Ureter (tissue), 1 donor: ENCODE measurements around the gene KCNA2. TPM values are rescaled to one million over a fixed set of nuclear protein-coding genes. Genes with fewer than 3 reads are reported as not detected.
A peak's percentile ranks its signal among the peaks of the same experiment; 100 is the strongest.

Experiments
- DNase-seq: peaks from one replicate; pipeline ENCODE4 v3.0.0-alpha.2; 2020; ENCODE audit warnings: low spot score
- total RNA-seq: library from RNA; stranded (reverse); gene quantifications from one replicate; pipeline ENCODE4 v1.2.4, GENCODE V29; 2023
- donor health status: DM: yes; HTN: yes; CAD: no.

The KCNA2 gene
- total RNA-seq, 1 donor from 2014 or later = 2.6 TPM

GRCh38 chr1:110566836-110567235, 39.3 kb downstream of the KCNA2 start:
- no peak for DNase-seq

- no peak for DNase-seq
Observed at GRCh38 chr1:110565565-110565964, 40.6 kb downstream of the KCNA2 start.

GRCh38 chr1:110563089-110563488, 43.1 kb downstream of the KCNA2 start:
- no peak for DNase-seq

- no peak for DNase-seq
Observed at GRCh38 chr1:110561596-110561995, 44.6 kb downstream of the KCNA2 start.

- DNase-seq = no peak
Observed at GRCh38 chr1:110559157-110559556, 47.0 kb downstream of the KCNA2 start.

- no peak for DNase-seq
Observed at GRCh38 chr1:110557481-110557880, 48.7 kb downstream of the KCNA2 start.

- no peak for DNase-seq
Observed at GRCh38 chr1:110556471-110556807, 49.7 kb downstream of the KCNA2 start.

GRCh38 chr1:110555807-110556470, 50.2 kb downstream of the KCNA2 start:
- peak; percentile 66 for DNase-seq

GRCh38 chr1:110554871-110555801, 51.0 kb downstream of the KCNA2 start:
- DNase-seq = no peak

- DNase-seq = no peak
Observed at GRCh38 chr1:110551278-110551809, 54.8 kb downstream of the KCNA2 start.

GRCh38 chr1:110549831-110550230, 56.3 kb downstream of the KCNA2 start:
- DNase-seq = no peak

GRCh38 chr1:110548381-110548780, 57.8 kb downstream of the KCNA2 start:
- no peak for DNase-seq

- no peak for DNase-seq
Observed at GRCh38 chr1:110547017-110547416, 59.1 kb downstream of the KCNA2 start.

GRCh38 chr1:110545492-110545891, 60.7 kb downstream of the KCNA2 start:
- DNase-seq = no peak

GRCh38 chr1:110544753-110545152, 61.4 kb downstream of the KCNA2 start:
- DNase-seq = no peak

Other genes starting within 250 kb of the KCNA2 start
- gene SLC16A4, start 215.3 kb downstream of the KCNA2 start, total RNA-seq = 3.3 TPM
- gene LAMTOR5, start 198.7 kb downstream of the KCNA2 start, total RNA-seq = 119 TPM
- 9.3 TPM for gene PROK1, start 155.2 kb downstream of the KCNA2 start, total RNA-seq
- gene KCNA10, start 87.2 kb downstream of the KCNA2 start, total RNA-seq = not detected
- gene KCNA3, start 68.6 kb upstream of the KCNA2 start, total RNA-seq = 3.6 TPM